ENCODE data around the gene MFAP5. TPM values are rescaled to one million over a fixed set of nuclear protein-coding genes. Genes with fewer than 3 reads are reported as not detected.

The MFAP5 gene, protein sequence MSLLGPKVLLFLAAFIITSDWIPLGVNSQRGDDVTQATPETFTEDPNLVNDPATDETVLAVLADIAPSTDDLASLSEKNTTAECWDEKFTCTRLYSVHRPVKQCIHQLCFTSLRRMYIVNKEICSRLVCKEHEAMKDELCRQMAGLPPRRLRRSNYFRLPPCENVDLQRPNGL
- total RNA-seq (2014; rRNA removed; shearing (Covaris generic)) = 0.42 TPM in 1 of 2 replicates, not detected in the other

DNA sequence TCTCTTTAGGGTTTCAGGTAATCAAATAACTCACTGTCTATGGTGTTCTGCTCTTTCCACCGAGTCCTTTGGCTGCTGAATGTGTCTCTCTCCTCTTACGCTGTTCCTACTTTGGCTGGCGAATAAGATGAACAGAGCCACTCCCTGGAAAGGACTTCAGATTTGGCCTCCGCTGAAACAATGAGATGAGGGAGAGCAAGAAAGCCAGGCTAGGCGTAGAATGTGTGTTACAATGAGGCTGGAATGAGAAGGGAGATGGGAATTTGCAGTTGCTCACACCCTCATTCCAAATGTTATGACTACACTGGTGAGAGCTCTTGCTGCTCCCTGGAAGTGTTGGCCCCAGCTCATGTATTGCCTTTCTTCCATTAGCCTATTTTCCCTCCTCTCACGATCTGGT, at the start of gene MFAP5:
MFAP5 (minus strand) TSS at position 234 of the 400 bp plus-strand sequence. CDS start 722 bp downstream, outside the sequence.
- Histone ChIP-seq H3K27me3 (ENCODE audit: control insufficient read depth, insufficient read depth, low read length) (no peaks in the 10 kb centered on the region), H3K36me3 (replicated peaks; ENCODE audit: control insufficient read depth, insufficient read depth, low read length) (no peaks in the 10 kb centered on the region), H3K4me3 (ENCODE audit: insufficient read depth, low read depth, low read length) (no peak within 1 kb of the TSS)
- no peak for DNase-seq

GRCh38 chr12:8709124-8709830, 46.7 kb upstream of the MFAP5 start:
- no peak for DNase-seq
- no peak overlapping the region for H3K4me3 ChIP-seq (ENCODE audit: insufficient read depth, low read depth, low read length)
- H3K27me3 ChIP-seq (ENCODE audit: control insufficient read depth, insufficient read depth, low read length) = no peaks in the 10 kb centered on the region
- peaks cover 6% of the 10 kb centered on the region for H3K36me3 ChIP-seq (replicated peaks; ENCODE audit: control insufficient read depth, insufficient read depth, low read length)

- DNase-seq = no peak
- Histone ChIP-seq H3K27me3 (ENCODE audit: control insufficient read depth, insufficient read depth, low read length) (no peaks in the 10 kb centered on the region), H3K4me3 (ENCODE audit: insufficient read depth, low read depth, low read length) (no peak overlapping the region), H3K36me3 (replicated peaks; ENCODE audit: control insufficient read depth, insufficient read depth, low read length) (no peaks in the 10 kb centered on the region; the same call in 1 of the 2 replicates)
These were observed 39.5 kb upstream of the MFAP5 start for GRCh38 chr12:8702159-8702558.

DNA sequence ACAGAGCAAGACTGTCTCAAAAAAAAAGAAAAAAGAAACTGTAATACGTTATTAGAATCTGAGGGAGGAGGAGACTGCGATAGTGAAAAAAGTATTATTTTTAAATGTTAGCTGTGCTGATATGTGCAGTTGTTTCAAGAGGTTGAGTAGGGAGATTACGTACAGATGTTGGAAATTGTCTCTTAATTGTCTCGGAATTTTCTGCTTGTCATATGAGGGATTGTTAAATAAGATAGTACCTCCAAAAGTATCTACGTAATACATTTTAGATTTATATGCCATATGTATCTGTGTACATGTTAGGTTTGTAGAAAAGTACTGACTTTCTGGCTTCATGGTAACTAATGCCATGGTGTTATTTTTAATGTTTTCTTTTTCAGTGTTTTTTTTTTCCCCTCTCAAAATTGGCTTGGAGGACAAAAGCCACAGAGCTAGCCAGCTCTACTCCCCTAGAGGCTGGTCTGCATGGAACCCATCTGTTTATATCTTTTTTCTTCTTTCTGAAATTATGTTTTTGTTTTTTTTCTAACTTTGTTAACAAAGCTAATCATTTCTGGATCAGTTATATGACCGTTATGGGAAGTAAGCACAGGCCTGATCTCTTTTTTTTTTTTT, 38.5 kb upstream of the MFAP5 start:
- no peak for DNase-seq
- Histone ChIP-seq H3K4me3 (ENCODE audit: insufficient read depth, low read depth, low read length) (no peak overlapping the region), H3K36me3 (replicated peaks; ENCODE audit: control insufficient read depth, insufficient read depth, low read length) (no peaks in the 10 kb centered on the region; the same call in 1 of the 2 replicates), H3K27me3 (ENCODE audit: control insufficient read depth, insufficient read depth, low read length) (no peaks in the 10 kb centered on the region)

DNA sequence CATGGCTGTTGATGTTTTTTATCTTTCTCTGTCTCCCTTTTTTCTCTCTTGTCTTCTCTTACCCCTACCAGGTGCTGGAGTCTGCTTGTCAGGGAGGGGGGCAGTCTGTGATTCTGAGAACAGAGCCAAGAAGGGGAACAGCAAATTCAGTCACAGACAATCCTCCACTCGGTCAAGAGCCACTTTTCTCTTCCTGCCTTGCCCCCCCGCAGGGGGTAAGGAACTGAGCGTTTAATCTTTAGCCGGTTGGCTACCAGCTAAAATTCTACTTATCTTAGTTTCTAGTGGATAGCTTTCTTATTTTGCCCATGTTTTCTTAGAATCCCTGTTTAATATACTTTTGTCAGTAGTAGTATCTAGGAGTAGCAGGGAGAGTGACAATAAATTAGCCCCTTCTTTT, 37.1 kb upstream of the MFAP5 start:
- Histone ChIP-seq H3K27me3 (ENCODE audit: control insufficient read depth, insufficient read depth, low read length) (no peaks in the 10 kb centered on the region), H3K36me3 (replicated peaks; ENCODE audit: control insufficient read depth, insufficient read depth, low read length) (no peaks in the 10 kb centered on the region; the same call in 1 of the 2 replicates), H3K4me3 (ENCODE audit: insufficient read depth, low read depth, low read length) (no peak overlapping the region)
- DNase-seq = peak; percentile 29

- peak overlapping the region; percentile 97 for H3K4me3 ChIP-seq (ENCODE audit: insufficient read depth, low read depth, low read length)
- no peak for DNase-seq
These were observed 36.3 kb upstream of the MFAP5 start for GRCh38 chr12:8698879-8699278.

GRCh38 chr12:8698132-8698851, 35.7 kb upstream of the MFAP5 start:
- Histone ChIP-seq H3K36me3 (replicated peaks; ENCODE audit: control insufficient read depth, insufficient read depth, low read length) (no peaks in the 10 kb centered on the region; the same call in 1 of the 2 replicates), H3K4me3 (ENCODE audit: insufficient read depth, low read depth, low read length) (peak overlapping the region; percentile 97), H3K27me3 (ENCODE audit: control insufficient read depth, insufficient read depth, low read length) (no peaks in the 10 kb centered on the region)
- DNase-seq = peak; percentile 91

More at GRCh38 chr12:8698879-8699278, 36.3 kb upstream of the MFAP5 start:
- H3K27me3 ChIP-seq (ENCODE audit: control insufficient read depth, insufficient read depth, low read length) = no peaks in the 10 kb centered on the region
- H3K36me3 ChIP-seq (replicated peaks; ENCODE audit: control insufficient read depth, insufficient read depth, low read length) = no peaks in the 10 kb centered on the region; the same call in 1 of the 2 replicates

DNA sequence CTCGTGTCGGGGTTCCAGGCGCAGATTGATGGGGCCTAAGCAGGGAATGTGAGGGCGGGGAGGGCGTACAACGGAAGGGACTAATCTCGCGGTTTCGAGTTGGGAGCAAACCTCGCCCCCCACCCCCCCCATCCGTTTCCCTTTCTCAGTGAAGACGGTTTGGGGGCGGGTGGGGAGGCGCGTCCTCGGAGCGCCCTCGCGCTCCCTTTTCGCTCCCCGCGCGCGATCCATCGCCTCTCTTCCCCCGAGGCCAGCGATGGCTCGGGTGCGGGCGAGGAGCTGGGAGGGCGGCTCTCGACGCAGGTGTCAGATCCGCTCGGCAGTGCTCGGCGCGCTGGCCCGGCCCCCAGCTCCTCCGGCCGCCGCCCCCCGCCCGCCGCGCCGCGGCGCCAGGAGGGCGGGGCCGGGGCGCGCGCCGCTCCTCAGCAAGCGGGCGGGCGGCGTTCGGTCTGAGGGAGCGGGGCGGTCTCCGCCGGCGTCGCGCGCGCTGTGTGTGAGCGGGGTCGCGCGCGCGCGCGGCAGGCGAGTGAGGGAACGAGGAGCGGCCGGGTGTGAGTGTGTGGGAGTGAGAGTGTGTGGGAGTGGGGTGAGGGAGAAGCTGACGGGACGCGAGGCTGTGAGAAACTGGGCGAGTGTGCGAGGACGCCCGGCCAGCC, 35.0 kb upstream of the MFAP5 start, which contains the start of gene RIMKLB:
RIMKLB (plus strand) TSS at position 516 of the 656 bp plus-strand sequence. CDS start 15,876 bp downstream, outside the sequence.
- DNase-seq = peak; percentile 94
- Histone ChIP-seq H3K36me3 (replicated peaks; ENCODE audit: control insufficient read depth, insufficient read depth, low read length) (no peaks in the 10 kb centered on the region; the same call in 1 of the 2 replicates), H3K27me3 (ENCODE audit: control insufficient read depth, insufficient read depth, low read length) (no peaks in the 10 kb centered on the region), H3K4me3 (ENCODE audit: insufficient read depth, low read depth, low read length) (peak within 1 kb of the TSS; percentile 97)

- no peaks in the 10 kb centered on the region for H3K27me3 ChIP-seq (ENCODE audit: control insufficient read depth, insufficient read depth, low read length)
- no peaks in the 10 kb centered on the region; the same call in 1 of the 2 replicates for H3K36me3 ChIP-seq (replicated peaks; ENCODE audit: control insufficient read depth, insufficient read depth, low read length)
- peak overlapping the region; percentile 97 for H3K4me3 ChIP-seq (ENCODE audit: insufficient read depth, low read depth, low read length)
- DNase-seq = no peak
These were observed 34.5 kb upstream of the MFAP5 start for GRCh38 chr12:8697120-8697475.

- H3K36me3 ChIP-seq (replicated peaks; ENCODE audit: control insufficient read depth, insufficient read depth, low read length) = no peaks in the 10 kb centered on the region; the same call in 1 of the 2 replicates
- no peaks in the 10 kb centered on the region for H3K27me3 ChIP-seq (ENCODE audit: control insufficient read depth, insufficient read depth, low read length)
- DNase-seq = peak; percentile 45
- H3K4me3 ChIP-seq (ENCODE audit: insufficient read depth, low read depth, low read length) = peak overlapping the region; percentile 97
These were observed 33.9 kb upstream of the MFAP5 start for GRCh38 chr12:8696442-8697090.

GRCh38 chr12:8695116-8695515, 32.5 kb upstream of the MFAP5 start:
- H3K36me3 ChIP-seq (replicated peaks; ENCODE audit: control insufficient read depth, insufficient read depth, low read length) = no peaks in the 10 kb centered on the region; the same call in 1 of the 2 replicates
- no peak for DNase-seq

GRCh38 chr12:8692573-8692972, 29.9 kb upstream of the MFAP5 start:
- H3K27me3 ChIP-seq (ENCODE audit: control insufficient read depth, insufficient read depth, low read length) = no peaks in the 10 kb centered on the region
- DNase-seq = peak; percentile 85
- H3K4me3 ChIP-seq (ENCODE audit: insufficient read depth, low read depth, low read length) = no peak overlapping the region
- no peaks in the 10 kb centered on the region for H3K36me3 ChIP-seq (replicated peaks; ENCODE audit: control insufficient read depth, insufficient read depth, low read length)

More at GRCh38 chr12:8695116-8695515, 32.5 kb upstream of the MFAP5 start:
- Histone ChIP-seq H3K27me3 (ENCODE audit: control insufficient read depth, insufficient read depth, low read length) (no peaks in the 10 kb centered on the region), H3K4me3 (ENCODE audit: insufficient read depth, low read depth, low read length) (no peak overlapping the region)

DNA sequence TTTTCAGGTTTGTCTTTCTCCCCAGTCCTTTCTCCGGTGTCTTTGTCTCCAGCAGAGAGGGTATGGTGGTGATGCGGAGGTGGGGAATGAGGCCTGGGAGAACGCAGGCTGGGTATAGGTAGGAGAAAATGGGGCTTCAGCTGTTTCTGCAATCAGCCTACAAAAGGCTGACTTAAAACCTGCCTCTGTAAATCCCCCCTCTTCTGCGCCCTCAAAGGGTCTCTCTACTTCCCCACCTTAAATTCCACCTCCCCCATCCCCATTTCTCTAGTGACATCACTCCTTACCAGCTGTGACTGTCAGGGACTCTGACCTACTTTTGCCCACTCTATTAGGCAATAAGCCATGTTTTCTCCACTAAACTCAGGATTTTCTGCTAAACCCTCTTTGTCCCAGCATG, 27.1 kb upstream of the MFAP5 start:
- no peaks in the 10 kb centered on the region for H3K36me3 ChIP-seq (replicated peaks; ENCODE audit: control insufficient read depth, insufficient read depth, low read length)
- no peak overlapping the region for H3K4me3 ChIP-seq (ENCODE audit: insufficient read depth, low read depth, low read length)
- peak; percentile 56 for DNase-seq
- H3K27me3 ChIP-seq (ENCODE audit: control insufficient read depth, insufficient read depth, low read length) = no peaks in the 10 kb centered on the region

All from H7 (cell line).